ENCODE measurements around the gene CLCN5.

The CLCN5 gene

GRCh38 chrX:49972328-49972860, 50.0 kb downstream of the CLCN5 start:
- in situ Hi-C loops (cut with HindIII; ENCODE audit: low sequenced_read_pairs) = no loop called here
- H3K4me3 ChIP-seq (ENCODE audit: low read depth, low read length) = no peak overlapping the region
- no peak for DNase-seq (ENCODE audit: low read depth)
- no peak for TF ChIP-seq CTCF (IDR thresholded peaks at IDR 0.05; ENCODE audit: low read depth, low read length, missing control alignments)

GRCh38 chrX:49976682-49977197, 54.3 kb downstream of the CLCN5 start:
- no peak for TF ChIP-seq CTCF (IDR thresholded peaks at IDR 0.05; ENCODE audit: low read depth, low read length, missing control alignments)
- in situ Hi-C loops (cut with HindIII; ENCODE audit: low sequenced_read_pairs) = no loop called here
- no peak overlapping the region for H3K4me3 ChIP-seq (ENCODE audit: low read depth, low read length)
- no peak for DNase-seq (ENCODE audit: low read depth)

GRCh38 chrX:49977319-49978090, 55.1 kb downstream of the CLCN5 start:
- no peak for DNase-seq (ENCODE audit: low read depth)
- in situ Hi-C loops (cut with HindIII; ENCODE audit: low sequenced_read_pairs) = no loop called here

GRCh38 chrX:49978176-49978575, 55.8 kb downstream of the CLCN5 start:
- no peak overlapping the region for H3K4me3 ChIP-seq (ENCODE audit: low read depth, low read length)
- in situ Hi-C loops (cut with HindIII; ENCODE audit: low sequenced_read_pairs) = no loop called here
- TF ChIP-seq CTCF (IDR thresholded peaks at IDR 0.05; ENCODE audit: low read depth, low read length, missing control alignments) = no peak
- DNase-seq (ENCODE audit: low read depth) = no peak

More at GRCh38 chrX:49977319-49978090, 55.1 kb downstream of the CLCN5 start:
- no peak overlapping the region for H3K4me3 ChIP-seq (ENCODE audit: low read depth, low read length)
- TF ChIP-seq CTCF (IDR thresholded peaks at IDR 0.05; ENCODE audit: low read depth, low read length, missing control alignments) = no peak

- no peak for DNase-seq (ENCODE audit: low read depth)
- in situ Hi-C loops (cut with HindIII; ENCODE audit: low sequenced_read_pairs) = no loop called here
- H3K4me3 ChIP-seq (ENCODE audit: low read depth, low read length) = no peak overlapping the region
- no peak for TF ChIP-seq CTCF (IDR thresholded peaks at IDR 0.05; ENCODE audit: low read depth, low read length, missing control alignments)
These were observed 63.7 kb downstream of the CLCN5 start for GRCh38 chrX:49986058-49986457.

GRCh38 chrX:49987651-49988050, 65.3 kb downstream of the CLCN5 start:
- no peak overlapping the region for H3K4me3 ChIP-seq (ENCODE audit: low read depth, low read length)
- DNase-seq (ENCODE audit: low read depth) = no peak
- in situ Hi-C loops (cut with HindIII; ENCODE audit: low sequenced_read_pairs) = no loop called here
- no peak for TF ChIP-seq CTCF (IDR thresholded peaks at IDR 0.05; ENCODE audit: low read depth, low read length, missing control alignments)

Data from astrocyte of the cerebellum (primary cell).